NCI-H146 treated with DMSO at 0.1 percent for 48 hours (cell line): ENCODE data around the gene MBD6.
"Not testable (repeated sequence)": the region's sequence is repeated elsewhere in the genome, so short reads cannot be mapped to it uniquely, and the experiment has no call there.

Experiments used
- DNase-seq: peaks from one replicate; lab custom pipeline; 2025; ENCODE audit not compliant: unreplicated experiment; lab: John Stamatoyannopoulos, UW

Gene MBD6

DNA sequence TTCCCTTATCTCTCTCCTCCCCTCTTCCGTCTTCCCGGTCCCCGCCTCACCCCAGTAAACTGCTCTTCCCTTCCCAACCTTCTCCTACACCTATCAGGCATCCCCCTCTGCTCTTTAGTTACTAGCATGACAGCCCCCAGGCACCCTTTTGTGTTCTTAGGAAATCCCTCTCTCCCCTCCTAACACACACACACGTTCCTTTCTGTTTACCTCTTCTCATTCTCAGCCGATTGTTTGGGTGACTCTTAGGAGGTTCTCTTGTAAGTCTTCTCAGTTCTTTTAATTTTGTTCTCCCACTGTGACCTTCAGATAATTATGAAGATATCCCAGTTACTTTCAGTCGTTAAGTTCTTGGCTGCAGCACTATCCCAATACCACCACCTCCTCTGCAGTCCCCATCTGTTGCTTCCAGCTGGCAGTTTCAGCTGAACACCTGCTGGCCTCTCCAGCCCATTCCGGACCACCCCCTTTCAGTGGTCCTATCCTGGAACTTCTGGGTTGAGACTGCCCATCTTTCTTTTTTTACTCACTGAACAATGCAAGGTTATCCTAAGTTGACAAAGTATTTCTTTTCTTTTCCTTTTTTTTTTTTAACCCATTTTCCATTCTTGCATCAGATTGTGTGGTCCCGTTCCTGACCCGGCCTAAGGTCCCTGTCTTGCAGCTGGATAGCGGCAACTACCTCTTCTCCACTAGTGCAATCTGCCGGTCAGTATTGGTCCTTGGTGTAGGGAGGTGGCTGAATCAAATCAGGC, 34.0 kb upstream of the MBD6 start:
- DNase-seq = no peak

- DNase-seq = no peak
Measured at GRCh38 chr12:57489157-57489641, 33.4 kb upstream of the MBD6 start.

DNA sequence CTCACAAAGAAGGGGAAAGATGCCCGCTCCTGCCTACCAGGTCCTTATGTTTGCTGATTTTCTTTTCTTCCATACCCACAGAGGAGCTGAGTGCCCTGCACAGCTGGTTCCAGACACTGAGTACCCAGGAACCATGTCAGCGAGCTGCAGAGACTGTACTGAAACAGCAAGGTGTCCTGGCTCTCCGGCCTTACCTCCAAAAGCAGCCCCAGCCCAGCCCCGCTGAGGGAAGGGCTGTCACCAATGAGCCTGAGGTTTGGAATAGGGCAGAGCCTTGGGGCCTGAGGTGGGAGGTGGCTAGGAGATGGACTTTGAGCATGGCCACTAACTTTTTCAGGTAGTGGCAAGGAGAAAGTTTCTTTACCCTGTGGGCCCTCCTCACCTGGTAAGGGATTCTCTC, 32.5 kb upstream of the MBD6 start:
- no peak for DNase-seq

DNA sequence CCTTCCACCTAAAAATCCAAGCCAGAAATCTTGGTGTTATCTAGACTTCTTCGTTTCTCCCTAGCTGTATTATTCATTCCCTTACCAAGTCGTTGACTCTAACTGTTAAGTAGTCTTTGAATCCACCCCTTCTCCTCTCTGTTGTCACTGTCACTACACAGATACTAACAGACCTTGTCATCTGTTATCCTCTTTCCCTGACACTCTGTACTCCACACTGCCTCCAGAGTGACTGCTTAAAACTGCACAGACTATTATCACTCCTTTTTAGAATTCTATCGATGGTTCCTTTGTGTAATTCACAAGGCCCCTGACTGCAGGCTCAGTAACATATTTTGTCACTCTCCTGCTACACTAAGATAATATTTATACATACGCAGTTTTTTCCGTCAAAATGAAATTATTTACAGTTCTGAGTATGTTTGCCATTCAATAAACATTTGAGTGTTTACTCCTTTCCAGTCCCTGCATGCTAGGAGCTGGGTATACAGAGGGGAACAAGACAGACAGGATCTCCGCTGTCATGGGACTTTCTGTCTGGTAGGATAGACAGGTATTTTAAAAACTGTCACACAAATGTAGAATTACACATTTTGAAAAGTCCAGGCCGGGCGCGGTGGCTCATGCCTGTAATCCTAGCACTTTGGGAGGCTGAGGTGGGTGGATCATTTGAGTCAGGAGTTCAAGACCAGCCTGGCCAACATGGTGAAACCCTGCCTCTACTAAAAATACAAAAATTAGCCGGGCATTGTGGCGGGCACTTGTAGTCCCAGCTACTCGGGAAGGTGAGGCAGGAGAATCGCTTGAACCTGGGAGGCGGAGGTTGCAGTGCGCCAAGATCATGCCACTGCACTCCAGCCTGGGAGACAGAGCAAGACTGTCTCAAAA, 31.0 kb upstream of the MBD6 start:
- DNase-seq = no peak

DNA sequence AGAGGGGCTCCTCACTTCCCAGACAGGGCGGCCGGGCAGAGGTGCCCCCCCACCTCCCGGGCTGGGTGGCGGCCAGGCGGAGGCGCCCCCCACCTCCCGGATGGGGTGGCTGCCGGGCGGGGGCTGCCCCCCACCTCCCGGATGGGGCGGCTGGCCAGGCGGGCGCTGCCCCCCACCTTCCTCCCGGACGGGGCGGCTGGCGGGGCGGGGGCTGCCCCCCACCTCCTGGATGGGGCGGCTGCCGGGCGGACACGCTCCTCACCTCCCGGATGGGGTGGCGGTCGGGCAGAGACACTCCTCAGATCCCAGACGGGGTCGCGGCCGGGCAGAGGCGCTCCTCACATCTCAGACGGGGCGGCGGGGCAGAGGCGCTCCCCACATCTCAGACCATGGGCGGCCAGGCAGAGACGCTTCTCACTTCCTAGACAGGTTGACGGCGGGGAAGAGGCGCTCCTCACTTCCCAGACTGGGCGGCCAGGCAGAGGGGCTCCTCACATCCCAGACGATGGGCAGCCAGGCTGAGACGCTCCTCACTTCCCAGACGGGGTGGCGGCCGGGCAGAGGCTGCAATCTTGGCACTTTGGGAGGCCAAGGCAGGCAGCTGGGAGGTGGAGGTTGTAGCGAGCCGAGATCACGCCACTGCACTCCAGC, 27.4 kb upstream of the MBD6 start:
- DNase-seq = not testable (repeated sequence)

GRCh38 chr12:57496822-57497221, 25.8 kb upstream of the MBD6 start:
- no peak for DNase-seq

DNA sequence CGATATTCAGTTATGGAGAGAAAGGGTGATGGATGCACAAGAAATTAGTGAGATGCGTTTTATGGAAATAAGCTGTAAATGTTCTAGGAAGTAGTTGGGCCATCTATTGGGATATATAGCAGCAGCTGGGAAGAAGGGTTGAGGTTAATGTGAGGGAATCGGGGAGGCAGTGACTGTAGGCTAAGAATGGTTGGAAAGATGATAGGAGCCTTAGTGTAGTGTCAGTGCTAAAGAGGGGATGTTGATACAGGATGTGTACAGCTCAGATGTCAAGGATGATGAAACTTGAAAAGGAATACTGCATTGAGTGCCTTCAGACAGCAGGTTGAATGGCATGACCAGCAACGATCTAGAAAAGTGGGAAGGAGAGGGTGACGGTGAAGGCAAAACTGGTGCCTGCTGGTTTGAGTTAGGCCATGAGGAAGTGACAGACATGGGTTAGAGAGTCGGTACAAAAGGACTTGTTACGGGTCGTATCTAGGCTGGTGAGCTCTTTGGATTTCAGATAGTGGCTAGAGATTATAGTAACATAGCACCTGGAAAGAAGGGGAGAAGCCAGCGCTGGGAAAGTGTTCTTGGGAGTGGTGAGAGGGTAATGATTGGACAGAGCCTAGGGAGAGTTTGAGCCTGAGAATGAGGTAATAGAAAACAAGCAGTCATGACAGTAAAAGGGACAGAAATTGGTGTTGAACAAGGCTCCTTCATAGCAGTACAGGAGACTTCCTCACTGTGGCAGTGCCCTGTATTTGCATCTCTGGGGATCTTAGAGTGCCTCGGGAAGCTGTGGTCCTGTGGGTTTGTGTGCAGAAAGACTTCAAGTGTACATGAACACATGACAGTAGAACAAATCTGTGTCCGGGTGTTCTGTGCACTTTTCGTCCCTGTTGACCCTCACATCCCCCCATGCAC, 25.1 kb upstream of the MBD6 start:
- no peak for DNase-seq

- DNase-seq = no peak
Measured at GRCh38 chr12:57498132-57498502, 24.5 kb upstream of the MBD6 start.

DNA sequence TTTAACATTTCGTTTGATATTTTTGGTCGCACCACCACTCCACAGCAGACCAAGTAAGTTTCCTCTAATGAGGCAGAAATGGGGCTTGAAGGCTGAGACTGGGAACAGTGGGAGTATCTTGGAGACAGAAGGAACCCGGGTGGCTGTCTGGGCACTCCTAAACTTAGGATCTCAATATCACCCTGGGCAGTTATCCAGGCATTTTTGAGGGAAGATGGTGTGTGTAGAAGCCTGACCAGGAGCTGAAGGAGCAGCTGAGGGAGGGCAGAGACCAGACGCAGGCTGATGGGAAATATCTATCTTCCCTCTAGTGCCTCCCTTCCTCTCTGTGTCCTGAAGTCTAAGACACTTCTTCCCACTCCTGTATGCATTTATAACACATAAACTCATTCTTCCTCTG, 24.1 kb upstream of the MBD6 start:
- DNase-seq = no peak

- no peak for DNase-seq
Measured at GRCh38 chr12:57500213-57500612, 22.4 kb upstream of the MBD6 start.

GRCh38 chr12:57502311-57502969, 20.2 kb upstream of the MBD6 start:
- DNase-seq = not testable (repeated sequence)

DNA sequence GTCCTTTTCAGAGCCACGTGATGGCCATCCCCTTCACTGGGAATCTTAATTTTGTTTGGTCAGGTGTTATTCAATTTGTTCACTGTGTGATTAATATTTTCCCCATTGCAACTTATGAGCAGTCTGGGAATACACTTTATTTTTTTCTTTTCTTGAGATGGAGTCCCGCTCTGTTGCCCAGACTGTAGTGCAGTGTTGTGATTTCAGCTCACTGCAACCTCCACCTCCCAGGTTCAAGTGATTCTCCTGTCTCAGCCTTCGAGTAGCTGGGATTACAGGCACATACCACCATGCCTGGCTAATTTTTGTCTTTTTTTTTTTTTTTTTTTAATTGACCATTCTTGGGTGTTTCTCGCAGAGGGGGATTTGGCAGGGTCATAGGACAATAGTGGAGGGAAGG, 16.1 kb upstream of the MBD6 start:
- not testable (repeated sequence) for DNase-seq

DNA sequence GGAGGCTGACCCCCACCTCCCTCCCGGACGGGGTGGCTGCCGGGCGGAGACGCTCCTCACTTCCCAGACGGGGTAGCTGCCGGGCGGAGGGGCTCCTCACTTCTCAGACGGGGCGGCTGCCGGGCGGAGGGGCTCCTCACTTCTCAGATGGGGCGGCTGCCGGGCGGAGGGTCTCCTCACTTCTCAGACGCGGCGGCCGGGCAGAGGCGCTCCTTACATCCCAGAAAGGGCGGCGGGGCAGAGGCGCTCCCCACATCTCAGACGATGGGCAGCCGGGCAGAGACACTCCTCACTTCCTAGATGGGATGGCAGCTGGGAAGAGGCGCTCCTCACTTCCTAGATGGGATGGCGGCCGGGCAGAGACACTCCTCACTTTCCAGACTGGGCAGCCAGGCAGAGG, 14.8 kb upstream of the MBD6 start:
- not testable (repeated sequence) for DNase-seq

DNA sequence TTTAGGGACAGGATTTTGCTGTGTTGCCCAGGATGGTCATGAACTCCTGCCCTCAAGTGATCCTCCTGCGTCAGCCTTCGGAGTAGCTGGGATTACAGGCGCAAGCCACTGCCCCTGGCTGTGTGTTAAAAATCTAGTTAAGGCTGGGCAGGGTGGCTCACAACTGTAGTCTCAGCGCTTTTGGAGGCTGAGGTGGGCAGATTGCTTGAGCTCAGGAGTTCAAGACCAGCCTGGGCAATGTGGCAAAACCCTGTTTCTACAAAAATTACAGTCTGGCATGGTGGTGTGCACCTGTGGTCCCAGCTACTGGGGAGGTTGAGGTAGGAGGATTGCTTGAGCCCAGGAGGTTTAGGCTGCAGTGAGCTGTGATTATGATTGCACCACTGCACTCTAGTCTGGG, 11.5 kb upstream of the MBD6 start:
- no peak for DNase-seq

DNA sequence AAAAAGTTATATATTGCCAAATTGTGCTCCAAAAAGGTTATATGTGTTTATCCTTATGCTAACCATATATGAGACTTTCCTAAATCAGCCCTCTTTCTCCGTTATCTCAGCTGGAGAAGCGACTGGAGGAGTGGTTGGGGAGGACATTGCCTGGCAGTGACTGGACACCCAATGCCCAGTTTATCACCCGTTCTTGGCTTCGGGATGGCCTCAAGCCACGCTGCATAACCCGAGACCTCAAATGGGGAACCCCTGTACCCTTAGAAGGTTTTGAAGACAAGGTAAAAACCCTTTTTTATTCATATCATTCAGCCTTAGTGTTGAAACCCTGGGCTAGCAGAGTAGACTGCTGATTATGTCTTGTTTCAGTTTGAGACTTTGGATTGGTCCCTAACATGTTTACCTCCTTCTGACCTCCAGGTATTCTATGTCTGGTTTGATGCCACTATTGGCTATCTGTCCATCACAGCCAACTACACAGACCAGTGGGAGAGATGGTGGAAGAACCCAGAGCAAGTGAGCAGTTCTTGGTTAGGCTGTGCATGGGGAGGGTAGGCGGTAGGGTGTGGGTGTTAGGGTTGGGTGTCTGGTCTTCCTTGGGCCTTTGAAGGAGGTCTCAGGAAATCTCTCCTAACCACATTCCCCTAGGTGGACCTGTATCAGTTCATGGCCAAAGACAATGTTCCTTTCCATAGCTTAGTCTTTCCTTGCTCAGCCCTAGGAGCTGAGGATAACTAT, 10.9 kb upstream of the MBD6 start:
- DNase-seq = no peak

- DNase-seq = no peak
Measured at GRCh38 chr12:57512665-57513064, 10.0 kb upstream of the MBD6 start.

DNA sequence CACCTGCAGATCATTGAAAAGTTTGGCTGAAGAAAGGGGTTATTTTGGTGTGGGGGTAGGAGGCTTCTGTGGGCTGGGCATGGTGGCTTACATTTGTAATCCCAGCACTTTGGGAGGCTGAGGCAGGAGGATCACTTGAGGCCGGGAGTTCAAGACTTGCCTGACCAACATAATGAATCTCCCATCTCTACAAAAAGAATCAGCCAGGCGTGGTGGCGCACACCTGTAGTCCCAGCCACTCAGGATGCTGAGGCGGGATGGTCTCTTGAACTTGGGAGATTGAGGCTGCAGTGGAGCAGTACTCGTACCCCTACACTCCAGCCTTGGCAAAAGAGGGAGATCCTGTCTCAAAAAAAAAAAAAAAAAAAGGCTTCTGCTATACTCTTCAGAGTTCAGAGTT, 9.4 kb upstream of the MBD6 start:
- DNase-seq = no peak

- DNase-seq = not testable (repeated sequence)
Measured at GRCh38 chr12:57513677-57514076, 8.9 kb upstream of the MBD6 start.

DNA sequence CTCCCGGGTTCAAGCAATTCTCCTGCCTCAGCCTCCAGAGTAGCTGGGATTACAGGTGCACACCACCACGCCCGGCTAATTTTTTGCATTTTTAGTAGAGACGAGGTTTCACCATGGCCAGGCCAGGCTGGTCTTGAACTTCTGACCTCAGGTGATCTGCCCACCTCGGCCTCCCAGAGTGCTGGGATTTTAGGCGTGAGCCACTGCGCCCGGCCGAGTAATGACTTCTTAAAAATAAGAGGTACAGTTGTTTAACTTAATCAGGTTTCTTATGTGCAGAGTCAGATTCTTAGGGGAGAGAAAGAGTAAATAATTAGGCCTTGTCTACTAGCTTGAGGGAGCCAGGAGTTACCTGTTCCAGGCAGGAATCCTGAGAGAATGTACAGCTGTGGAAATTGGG, 8.4 kb upstream of the MBD6 start:
- DNase-seq = not testable (repeated sequence)
